H1 (cell line): ENCODE data around the gene NXN.

Experiments used
- CTCF ChIP-seq, 3 experiments: IDR thresholded peaks; 1 replicate in 2 of 3; 2 replicates in 1 of 3; pipeline versions ENCODE4 v1.5.1 to v1.6.1; 2011; ENCODE audit warnings: low read length in 3 of 3, mild to moderate bottlenecking in 3 of 3, inconsistent platforms in 2 of 3, low read depth in 1 of 3, moderate library complexity in 1 of 3; ENCODE audit not compliant: insufficient read depth in 1 of 3; ENCODE audit errors: control extremely low read depth in 1 of 3
- POLR2A ChIP-seq, 2 experiments: IDR thresholded peaks; 1 replicate in 1 of 2; 2 replicates in 1 of 2; pipeline ENCODE4 v1.6.1; 2011; ENCODE audit warnings: low read depth in 2 of 2, low read length in 2 of 2, mild to moderate bottlenecking in 2 of 2; ENCODE audit errors: control extremely low read depth in 1 of 2

- TF ChIP-seq CTCF (IDR thresholded peaks at IDR 0.05; ENCODE audit: control extremely low read depth in 1 of 3, insufficient read depth in 1 of 3, low read depth in 1 of 3, low read length in 3 of 3) (no peak), POLR2A (IDR thresholded peaks at IDR 0.05; ENCODE audit: control extremely low read depth in 1 of 2, low read depth in 2 of 2, low read length in 2 of 2) (no peak)
Measured at GRCh38 chr17:902463-902862, 77.1 kb downstream of the NXN start.
